Measurements from ENCODE around the gene ENOPH1.
"Not testable (repeated sequence)": the region's sequence is repeated elsewhere in the genome, so short reads cannot be mapped to it uniquely, and the experiment has no call there.

ENOPH1 gene

GRCh38 chr4:82428969-82429727 is 1.2 kb upstream of the ENOPH1 start:
- peak; percentile 94 for DNase-seq

- no peak for DNase-seq
These were observed 630 bp upstream of the ENOPH1 start for GRCh38 chr4:82429728-82430192.

- peak; percentile 43 for DNase-seq
These were observed 765 bp downstream of the ENOPH1 start for GRCh38 chr4:82430964-82431745.

- no peak for DNase-seq
These were observed 1.4 kb downstream of the ENOPH1 start for GRCh38 chr4:82431831-82432230.

GRCh38 chr4:82432596-82432995 is 2.2 kb downstream of the ENOPH1 start:
- no peak for DNase-seq

GRCh38 chr4:82433791-82434190 is 3.4 kb downstream of the ENOPH1 start:
- no peak for DNase-seq

GRCh38 chr4:82434949-82435348 is 4.6 kb downstream of the ENOPH1 start:
- DNase-seq = no peak

- DNase-seq = no peak
These were observed 5.7 kb downstream of the ENOPH1 start for GRCh38 chr4:82436130-82436529.

- no peak for DNase-seq
These were observed 6.4 kb downstream of the ENOPH1 start for GRCh38 chr4:82436780-82437179.

GRCh38 chr4:82437285-82438005 is 7.1 kb downstream of the ENOPH1 start:
- no peak for DNase-seq

GRCh38 chr4:82439088-82439487 is 8.7 kb downstream of the ENOPH1 start:
- DNase-seq = no peak

GRCh38 chr4:82447886-82448285 is 17.5 kb downstream of the ENOPH1 start:
- DNase-seq = no peak

GRCh38 chr4:82450966-82451755 is 20.8 kb downstream of the ENOPH1 start:
- no peak for DNase-seq

GRCh38 chr4:82452026-82452425 is 21.6 kb downstream of the ENOPH1 start:
- no peak for DNase-seq

- no peak for DNase-seq
These were observed 26.9 kb downstream of the ENOPH1 start for GRCh38 chr4:82457266-82457665.

GRCh38 chr4:82458729-82459128 is 28.3 kb downstream of the ENOPH1 start:
- no peak for DNase-seq

GRCh38 chr4:82461710-82462109 is 31.3 kb downstream of the ENOPH1 start:
- DNase-seq = no peak

GRCh38 chr4:82462415-82462831 is 32.0 kb downstream of the ENOPH1 start:
- DNase-seq = peak; percentile 82

- DNase-seq = no peak
These were observed 32.8 kb downstream of the ENOPH1 start for GRCh38 chr4:82463221-82463620.

GRCh38 chr4:82467471-82467870 is 37.1 kb downstream of the ENOPH1 start:
- no peak for DNase-seq

- no peak for DNase-seq
These were observed 39.5 kb downstream of the ENOPH1 start for GRCh38 chr4:82469791-82470345.

- not testable (repeated sequence) for DNase-seq
These were observed 42.7 kb downstream of the ENOPH1 start for GRCh38 chr4:82473080-82473479.

Measured in activated naive CD4-positive, alpha-beta T cell treated with Interleukin-2 at 50 U/mL for 16 hours (primary cell).